H1 (cell line): ENCODE data around the gene SLC23A2. TPM values are rescaled to one million over a fixed set of nuclear protein-coding genes. Genes with fewer than 3 reads are reported as not detected.

Experiments
- CTCF ChIA-PET: fragments of 300-600 bp; sonication (Branson Sonifier 250); formaldehyde crosslinking; loops from one replicate; lab custom pipeline; 2021; ENCODE audit not compliant: partially characterized antibody; lab: Charles Lee
- POLR2A ChIA-PET: fragments of 300-600 bp; sonication (Branson Sonifier 250); formaldehyde crosslinking; loops from one replicate; lab custom pipeline; 2021; ENCODE audit warnings: inconsistent platforms; ENCODE audit not compliant: partially characterized antibody; lab: Charles Lee
- DNase-seq, 2 experiments: peaks; one replicate each; pipeline versions ENCODE4 v3.0.0 to v3.0.0-alpha.2; 2010 to 2022; ENCODE audit warnings: low spot score in 2 of 2, low read depth in 1 of 2, mixed read lengths in 1 of 2
- FAIRE-seq: peaks from 2 replicates; lab custom pipeline; 2011; peaks lifted over from hg19 to GRCh38; lab: Jason Lieb, UNC
- H2AFZ ChIP-seq: 2 replicates; pipeline ENCODE4 v1.8.1; 2012; ENCODE audit warnings: low read length, inconsistent platforms
- H2AK5ac ChIP-seq: 2 replicates; pipeline ENCODE4 v1.6.1; 2013; ENCODE audit warnings: low read depth, low read length
- H2BK120ac ChIP-seq: replicated peaks from 2 replicates; pipeline ENCODE3; 2013; ENCODE audit warnings: low read depth, low read length, inconsistent platforms
- H2BK12ac ChIP-seq: 2 replicates; pipeline ENCODE4 v1.6.1; 2013; ENCODE audit warnings: low read depth, low read length
- H2BK15ac ChIP-seq: 2 replicates; pipeline ENCODE4 v1.6.1; 2013; ENCODE audit warnings: low read length
- H2BK20ac ChIP-seq: 2 replicates; pipeline ENCODE4 v1.6.1; 2013; ENCODE audit warnings: low read length
- H2BK5ac ChIP-seq: 2 replicates; pipeline ENCODE4 v1.6.1; 2013; ENCODE audit warnings: low read depth, low read length
- H3K14ac ChIP-seq: 2 replicates; pipeline ENCODE4 v1.6.1; 2013; ENCODE audit warnings: inconsistent platforms; ENCODE audit not compliant: insufficient read length
- H3K18ac ChIP-seq: 2 replicates; pipeline ENCODE4 v1.6.1; 2013; ENCODE audit warnings: low read length; ENCODE audit errors: extremely low read depth
- H3K23ac ChIP-seq: 2 replicates; pipeline ENCODE4 v1.6.1; 2013; ENCODE audit warnings: inconsistent platforms; ENCODE audit not compliant: insufficient read length
- H3K23me2 ChIP-seq: 2 replicates; pipeline ENCODE4 v1.6.1; 2013; ENCODE audit warnings: low read depth, low read length
- H3K27ac ChIP-seq: 2 replicates; pipeline ENCODE4 v1.6.1; 2011; ENCODE audit warnings: low read depth, low read length, inconsistent platforms
- H3K27me3 ChIP-seq, 4 experiments: replicated peaks in 1 of 4; 1 replicate in 1 of 4; 2 replicates in 3 of 4; pipeline versions ENCODE4 v1.6.1 to v1.8.1; 2011 to 2013; ENCODE audit warnings: low read length in 3 of 4, mild to moderate bottlenecking in 3 of 4, inconsistent platforms in 2 of 4, mixed read lengths in 2 of 4, moderate library complexity in 1 of 4; ENCODE audit not compliant: control insufficient read depth in 3 of 4, insufficient read depth in 3 of 4; ENCODE audit errors: extremely low read depth in 1 of 4
- H3K36me3 ChIP-seq, 4 experiments: 2 replicates each; pipeline versions ENCODE4 v1.6.1 to v1.8.1; 2011 to 2013; ENCODE audit warnings: mild to moderate bottlenecking in 4 of 4, low read length in 3 of 4, moderate library complexity in 2 of 4, control low read depth in 1 of 4, inconsistent platforms in 1 of 4; ENCODE audit not compliant: insufficient read depth in 4 of 4, control insufficient read depth in 2 of 4
- H3K4ac ChIP-seq: replicated peaks from 2 replicates; pipeline ENCODE3; 2013; ENCODE audit warnings: low read length, low read depth, mixed read lengths, inconsistent platforms; ENCODE audit not compliant: insufficient read length
- H3K4me1 ChIP-seq, 4 experiments: replicated peaks in 1 of 4; 1 replicate in 1 of 4; 2 replicates in 3 of 4; pipeline versions ENCODE4 v1.6.1 to v1.8.1; 2011 to 2013; ENCODE audit warnings: low read length in 3 of 4, inconsistent platforms in 2 of 4, mixed read lengths in 1 of 4; ENCODE audit not compliant: insufficient read depth in 4 of 4, control insufficient read depth in 3 of 4
- H3K4me2 ChIP-seq, 2 experiments: 2 replicates each; pipeline versions ENCODE4 v1.6.1 to v1.8.1; 2011 to 2013; ENCODE audit warnings: low read depth in 2 of 2, low read length in 2 of 2, control low read depth in 1 of 2, inconsistent platforms in 1 of 2, mild to moderate bottlenecking in 1 of 2; ENCODE audit not compliant: insufficient read depth in 1 of 2
- H3K4me3 ChIP-seq, 4 experiments: fragments of 200-600, 300-600 bp in 1 of 4; sonication (generic), shearing (Covaris generic), sonication (Bioruptor Twin) in 1 of 4; 2 replicates each; pipeline versions ENCODE4 v1.5.1 to v1.8.1; 2011 to 2016; ENCODE audit warnings: low read length in 4 of 4, low read depth in 3 of 4, control low read depth in 2 of 4, inconsistent platforms in 2 of 4, mild to moderate bottlenecking in 2 of 4, mixed read lengths in 1 of 4, moderate library complexity in 1 of 4; ENCODE audit not compliant: insufficient read depth in 2 of 4; ENCODE audit errors: extremely low read depth in 1 of 4
- H3K56ac ChIP-seq: replicated peaks from 2 replicates; pipeline ENCODE3; 2013; ENCODE audit warnings: low read depth, mild to moderate bottlenecking, mixed read lengths, low read length, inconsistent platforms; ENCODE audit not compliant: insufficient read length
- H3K79me1 ChIP-seq: 2 replicates; pipeline ENCODE4 v1.6.1; 2013; ENCODE audit warnings: low read depth, low read length, control low read depth
- H3K79me2 ChIP-seq, 2 experiments: 2 replicates each; pipeline versions ENCODE4 v1.6.1 to v1.8.1; 2012 to 2013; ENCODE audit warnings: low read length in 2 of 2, mild to moderate bottlenecking in 2 of 2, inconsistent platforms in 1 of 2; ENCODE audit not compliant: insufficient read depth in 2 of 2, control insufficient read depth in 1 of 2
- H3K9ac ChIP-seq, 4 experiments: replicated peaks in 1 of 4; 1 replicate in 1 of 4; 2 replicates in 3 of 4; pipeline versions ENCODE4 v1.6.1 to v1.8.1; 2011 to 2013; ENCODE audit warnings: low read depth in 3 of 4, low read length in 3 of 4, control low read depth in 2 of 4, mild to moderate bottlenecking in 2 of 4, moderate library complexity in 2 of 4, inconsistent platforms in 1 of 4; ENCODE audit errors: extremely low read depth in 1 of 4
- H3K9me3 ChIP-seq, 2 experiments: 2 replicates each; pipeline versions ENCODE4 v1.6.1 to v1.8.1; 2012 to 2013; ENCODE audit warnings: mild to moderate bottlenecking in 2 of 2, moderate library complexity in 2 of 2, control low read depth in 1 of 2, inconsistent platforms in 1 of 2, low read depth in 1 of 2, low read length in 1 of 2, mixed read lengths in 1 of 2; ENCODE audit not compliant: insufficient read depth in 2 of 2
- H4K20me1 ChIP-seq, 2 experiments: replicated peaks in 1 of 2; 2 replicates each; pipeline versions ENCODE3 to v1.8.1; 2011 to 2013; ENCODE audit warnings: inconsistent platforms in 2 of 2, low read length in 2 of 2, mild to moderate bottlenecking in 1 of 2; ENCODE audit not compliant: insufficient read depth in 2 of 2, control insufficient read depth in 1 of 2
- H4K5ac ChIP-seq: 2 replicates; pipeline ENCODE4 v1.6.1; 2013; ENCODE audit warnings: low read length, low read depth, mixed read lengths, inconsistent platforms; ENCODE audit not compliant: insufficient read length
- H4K8ac ChIP-seq: 2 replicates; pipeline ENCODE4 v1.8.0; 2013; ENCODE audit warnings: mild to moderate bottlenecking, moderate library complexity, low read length, inconsistent platforms; ENCODE audit not compliant: insufficient read depth; ENCODE audit errors: extremely low read depth
- H4K91ac ChIP-seq: replicated peaks from 2 replicates; pipeline ENCODE3; 2013; ENCODE audit warnings: low read length, mixed read lengths, inconsistent platforms; ENCODE audit not compliant: insufficient read length
- BRCA1 ChIP-seq: IDR thresholded peaks from 2 replicates; pipeline ENCODE4 v1.6.1; 2012; ENCODE audit warnings: low read depth, low read length, improper control_type of control experiment
- CBX5 ChIP-seq: fragments of 300-800, 300-1000 bp; sonication (generic); IDR thresholded peaks from 2 replicates; pipeline ENCODE4 v1.7.1; 2016; ENCODE audit warnings: antibody characterized with exemption, low read length, low read depth
- HDAC2 ChIP-seq, 2 experiments: fragments of 300-600 bp in 1 of 2; sonication (generic) in 1 of 2; IDR thresholded peaks; 2 replicates each; pipeline ENCODE4 v1.6.1; 2011 to 2012; ENCODE audit warnings: low read depth in 2 of 2, low read length in 2 of 2, mild to moderate bottlenecking in 2 of 2, moderate library complexity in 2 of 2, borderline replicate concordance in 1 of 2, inconsistent platforms in 1 of 2
- SUZ12 ChIP-seq: fragments of 200-600 bp; sonication (generic); IDR thresholded peaks from 2 replicates; pipeline ENCODE4 v1.6.1; 2012; ENCODE audit warnings: mild to moderate bottlenecking, inconsistent platforms, low read length, moderate library complexity, mixed read lengths
- WGBS, 2 experiments: shearing (Covaris generic) in 1 of 2; methylation state at CpG; one replicate each; pipeline versions ENCODE4 v1.1.6 to v1.1.7; 2013 to 2015; ENCODE audit warnings: low lambda C conversion rate in 2 of 2, mixed read lengths in 2 of 2, inconsistent platforms in 1 of 2, low coverage in 1 of 2, missing lambda C conversion rate in 1 of 2; ENCODE audit not compliant: insufficient replicate concordance in 2 of 2, insufficient coverage in 1 of 2, insufficient read length in 1 of 2; ENCODE audit errors: extremely low coverage in 1 of 2, missing lambda C conversion rate in 1 of 2; 5-methylcytosine and 5-hydroxymethylcytosine counted together
- polyA plus RNA-seq, 7 experiments: library from polyadenylated mRNA; depleted of rRNA in 3 of 7; stranded (reverse) in 5 of 7; unstranded in 2 of 7; fragments of >200 nt in 5 of 7; fragments of 200-250 nt in 2 of 7; gene quantifications; 1 replicate in 5 of 7; 2 replicates in 1 of 7; 4 replicates in 1 of 7; pipeline versions ENCODE4 v1.2.1 to v1.2.3, GENCODE V29; 2011 to 2013; ENCODE audit warnings: missing spikeins in 2 of 7, mixed read lengths in 2 of 7
- total RNA-seq: library from RNA; stranded (reverse); fragmentation: NEBNext Ultra II Directional; extraction: Animal tissue kit (Norgen Biotek cat#: 25700); gene quantifications from 2 replicates; pipeline ENCODE4 v1.2.1, GENCODE V29; 2021

Gene SLC23A2
- total and polyA plus RNA-seq, 2 of the 8 experiments (the other 6 are each of a cell fraction or from before 2014, with no cell fraction given): 17.0 to 18.6 TPM

GRCh38 chr20:4854561-4854901 is 146.8 kb downstream of the SLC23A2 start:
- Histone ChIP-seq H3K4ac (no peak overlapping the region), H2BK20ac (no peak overlapping the region), H3K4me1 (no peaks in the 10 kb centered on the region), H2AFZ (no peak overlapping the region), H3K79me2 (no peaks in the 10 kb centered on the region), H3K4me3 (no peak overlapping the region), H3K56ac (no peak overlapping the region), H3K23ac (no peak overlapping the region), H3K9ac (no peak overlapping the region), H3K79me1 (no peaks in the 10 kb centered on the region), H2BK120ac (no peak overlapping the region), H4K8ac (no peak overlapping the region), H2AK5ac (no peak overlapping the region), H3K18ac (no peak overlapping the region), H3K36me3 (peaks cover 0 to 11% (median 3%) of the 10 kb centered on the region in 4 experiments; a peak in 5 of 8 replicates), H3K4me2 (no peak overlapping the region), H3K9me3 (no peaks in the 10 kb centered on the region), H4K91ac (no peak overlapping the region), H3K27me3 (no peaks in the 10 kb centered on the region), H4K20me1 (no peaks in the 10 kb centered on the region), H3K27ac (no peak overlapping the region), H3K23me2 (no peaks in the 10 kb centered on the region; the same call in 1 of the 2 replicates), H2BK5ac (no peak overlapping the region), H2BK12ac (no peak overlapping the region), H4K5ac (no peak overlapping the region), H2BK15ac (no peak overlapping the region), H3K14ac (no peak overlapping the region)
- ChIA-PET CTCF (no interaction called here), POLR2A (no interaction called here)
- DNase-seq: no peak
- FAIRE-seq: no peak
- 92% methylated on average over 4 of the region's 4 CpGs; no CpG with 5 or more reads in 1 of the 2 experiments for WGBS, 2 experiments
- TF ChIP-seq BRCA1 (no peak), SUZ12 (no peak), HDAC2 (IDR thresholded peaks at IDR 0.05; ENCODE audit: borderline replicate concordance in 1 of 2, low read depth in 2 of 2, low read length in 2 of 2) (no peak), CBX5 (no peak)
